CD4-positive, alpha-beta T cell treated with Interleukin-17A for 4 hours (primary cell): ENCODE data around the gene SP140.
A peak's percentile ranks its signal among the peaks of the same experiment; 100 is the strongest.
"Not testable (repeated sequence)": the region's sequence is repeated elsewhere in the genome, so short reads cannot be mapped to it uniquely, and the experiment has no call there.

Experiments
- DNase-seq: peaks from one replicate; pipeline ENCODE4 v3.0.0-alpha.2; 2020; ENCODE audit warnings: mixed read lengths

Gene SP140

DNA sequence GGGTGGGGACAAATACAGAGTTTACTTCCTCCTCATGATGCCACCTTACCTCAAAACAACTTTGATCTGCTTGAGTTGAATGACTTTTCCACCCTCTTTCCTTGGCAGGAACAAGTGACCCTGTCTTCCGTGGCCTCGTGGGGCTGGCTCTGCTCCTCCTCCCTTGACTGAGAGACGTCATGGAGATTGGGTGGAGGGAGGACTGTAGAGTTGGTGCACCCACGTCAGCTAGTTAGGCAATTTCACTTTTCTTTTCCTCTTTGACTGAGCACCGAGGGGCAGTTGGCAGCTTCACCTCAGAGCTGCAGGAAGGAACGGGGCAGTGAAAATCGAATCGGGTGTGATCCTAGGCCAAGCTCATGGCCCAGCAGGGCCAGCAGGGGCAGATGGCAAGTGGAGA, at the start of gene SP140:
SP140 (plus strand) TSS at position 251 of the 400 bp plus-strand sequence; CDS start at position 360, 109 bp downstream.
- peak; percentile 76 for DNase-seq

DNA sequence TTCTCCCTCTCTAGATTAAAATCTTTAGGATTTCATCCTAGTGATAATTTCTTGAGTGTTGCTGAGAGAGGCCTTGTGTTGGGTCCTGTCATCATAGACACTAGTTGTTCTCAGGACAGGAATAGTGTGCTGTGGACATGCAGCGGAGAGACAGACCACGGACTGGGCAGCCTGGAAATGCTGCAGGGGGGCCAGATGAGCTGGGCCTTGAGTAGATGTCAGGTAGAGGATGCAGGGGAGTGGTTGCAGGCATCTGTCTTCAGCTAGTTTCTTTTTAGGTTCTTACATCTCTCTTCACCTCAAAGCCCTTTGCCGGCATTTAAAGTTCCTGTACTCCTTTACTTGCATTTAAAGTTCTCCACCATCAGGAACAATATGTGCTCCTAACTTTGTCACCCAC, 48.5 kb upstream of the SP140 start:
- DNase-seq = no peak

DNA sequence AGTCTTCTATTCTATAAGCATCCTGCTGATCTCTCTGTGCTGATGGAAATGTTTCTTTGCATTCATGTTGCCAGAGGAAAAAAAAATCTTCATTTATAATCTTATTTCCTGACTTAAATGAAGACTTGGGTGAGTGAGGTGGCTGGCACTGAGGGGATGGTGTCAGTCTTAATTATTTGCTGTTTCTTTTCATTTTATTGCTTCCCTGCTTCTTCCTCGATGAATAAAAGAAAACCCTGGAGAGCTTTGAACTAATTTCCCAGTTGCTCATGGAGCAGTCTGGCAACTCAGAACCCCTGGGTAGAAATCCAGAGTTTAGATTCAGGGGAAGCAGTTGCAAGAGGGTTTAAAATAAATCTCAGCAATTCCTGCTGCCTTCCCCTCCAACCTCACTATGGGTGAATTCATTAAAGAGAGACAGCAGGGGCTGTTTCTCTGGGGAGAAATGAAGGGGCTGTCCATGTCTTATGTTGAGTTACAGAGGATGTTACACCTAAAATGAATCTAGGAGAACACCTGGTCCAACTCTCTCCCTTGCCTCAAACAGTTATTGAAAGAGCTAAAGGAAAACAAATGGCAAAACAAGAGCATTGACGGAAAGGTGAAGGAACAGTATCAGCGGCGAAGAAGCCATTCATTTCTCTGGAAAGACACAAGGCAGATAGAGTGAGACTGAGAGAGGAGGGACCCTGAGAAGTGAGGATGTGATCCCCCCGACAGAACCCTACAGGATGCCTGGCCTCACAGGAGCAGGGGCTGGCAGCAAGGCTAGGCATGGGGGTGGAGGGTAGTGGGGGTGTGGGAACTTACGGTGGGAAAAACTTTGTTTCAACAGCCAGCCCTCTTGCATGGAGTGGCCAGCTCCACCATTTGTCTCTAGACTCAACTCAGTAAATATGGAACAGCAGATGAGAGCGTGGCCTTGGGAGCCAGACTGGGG, 46.7 kb upstream of the SP140 start:
- no peak for DNase-seq

DNA sequence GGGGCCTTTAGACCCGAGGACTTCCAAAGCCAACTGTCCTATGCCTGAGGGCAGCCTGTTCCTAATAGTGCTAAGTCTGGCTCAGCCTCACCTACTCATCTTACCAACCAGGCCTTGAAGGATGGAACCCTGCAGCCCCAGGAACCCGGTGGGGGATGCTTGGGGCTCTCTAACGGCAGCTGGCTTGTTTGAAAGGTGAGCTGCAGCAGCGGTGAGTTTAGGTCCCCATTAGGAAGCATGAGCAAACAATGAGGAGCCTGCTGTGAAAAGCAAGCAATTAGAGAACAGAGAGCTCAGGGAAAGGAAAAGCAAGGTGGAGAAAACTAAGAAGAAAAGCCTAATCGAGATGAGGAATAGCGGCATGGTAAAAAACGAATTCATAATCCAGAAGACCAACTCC, 45.6 kb upstream of the SP140 start:
- no peak for DNase-seq

DNA sequence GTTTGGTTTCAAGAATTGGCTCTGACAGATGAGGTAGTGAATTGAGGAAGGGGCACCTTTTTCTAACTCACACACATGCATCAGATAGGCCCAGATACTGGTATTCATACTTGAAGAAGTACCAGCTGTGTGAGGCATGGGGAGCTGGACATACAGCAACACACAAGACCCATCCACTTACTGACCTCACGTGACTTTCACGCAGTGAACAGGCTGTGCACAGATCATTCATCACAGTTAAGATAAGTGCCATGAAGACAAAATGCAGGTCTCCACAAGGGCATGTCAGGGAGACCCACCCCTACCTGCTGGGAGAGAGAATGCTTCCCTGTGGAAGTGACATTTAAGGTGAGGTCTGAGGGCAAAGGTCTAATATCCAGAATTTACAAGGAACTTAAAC, 44.3 kb upstream of the SP140 start:
- DNase-seq = no peak

DNA sequence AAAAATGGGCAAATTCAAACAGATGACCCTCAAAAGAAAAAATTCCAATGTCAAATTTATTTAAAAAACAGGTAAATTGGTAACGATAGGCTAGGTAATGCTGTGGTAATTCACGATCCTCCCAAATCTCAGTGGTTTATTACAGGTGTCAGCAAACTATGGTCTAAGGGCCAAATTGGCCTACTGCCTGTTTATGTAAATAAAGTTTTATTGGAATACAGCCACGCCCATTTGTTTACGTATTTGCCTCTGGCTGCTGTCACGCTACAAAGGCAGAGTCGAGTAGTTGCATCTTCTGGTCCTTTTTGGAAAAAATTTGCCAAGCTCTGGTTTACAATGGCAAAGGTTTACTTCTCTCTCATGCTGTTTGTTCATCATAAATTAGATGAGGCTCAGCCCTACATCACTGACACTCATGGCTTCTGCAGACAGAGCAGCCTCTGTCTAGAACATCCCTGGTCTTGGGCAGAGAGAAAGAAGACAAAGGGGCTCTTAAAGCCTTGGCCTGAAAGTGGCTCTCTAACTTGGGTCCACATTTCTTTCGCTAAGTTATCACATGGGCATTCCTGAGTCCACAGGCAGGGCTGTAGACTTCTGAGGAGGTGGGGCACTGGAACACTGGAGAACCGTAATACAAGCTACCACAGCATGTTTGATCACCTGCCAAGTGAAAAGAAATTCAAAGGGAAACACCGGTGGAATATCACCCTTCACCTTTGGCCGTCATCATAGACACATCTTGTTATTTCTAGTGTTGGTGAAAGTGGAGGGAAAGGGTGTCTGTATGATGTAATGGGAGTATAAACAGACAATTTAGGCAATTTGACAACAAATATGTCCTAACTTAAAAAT, 40.6 kb upstream of the SP140 start:
- DNase-seq = no peak

- peak; percentile 26 for DNase-seq
Measured at GRCh38 chr2:230202430-230203109, 23.0 kb upstream of the SP140 start.

GRCh38 chr2:230203110-230203676, 22.3 kb upstream of the SP140 start:
- peak; percentile 4 for DNase-seq

- DNase-seq = no peak
Measured at GRCh38 chr2:230205034-230205433, 20.5 kb upstream of the SP140 start.

- DNase-seq = no peak
Measured at GRCh38 chr2:230205721-230206120, 19.8 kb upstream of the SP140 start.

- no peak for DNase-seq
Measured at GRCh38 chr2:230208576-230208975, 17.0 kb upstream of the SP140 start.

GRCh38 chr2:230209422-230210051, 16.0 kb upstream of the SP140 start:
- DNase-seq = no peak

DNA sequence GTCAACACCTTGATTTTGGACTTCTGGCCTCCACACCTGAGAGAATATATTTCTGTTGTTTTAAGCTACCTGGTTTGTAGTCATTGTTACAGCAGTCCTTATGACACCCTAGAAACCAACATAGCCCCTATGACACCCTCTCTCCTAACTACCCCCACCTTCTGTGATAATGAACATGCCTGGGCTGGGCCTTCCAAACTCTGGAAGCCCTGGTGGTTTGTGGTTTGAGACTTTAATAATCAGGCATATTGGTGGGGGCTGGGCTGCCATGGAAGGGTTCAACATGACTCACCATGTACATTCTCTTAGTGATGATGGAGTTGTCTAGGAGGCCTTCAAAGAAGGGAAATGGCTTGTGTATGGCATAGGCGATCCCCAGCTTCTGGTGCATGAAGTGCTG, 9.0 kb upstream of the SP140 start:
- DNase-seq = peak; percentile 50

DNA sequence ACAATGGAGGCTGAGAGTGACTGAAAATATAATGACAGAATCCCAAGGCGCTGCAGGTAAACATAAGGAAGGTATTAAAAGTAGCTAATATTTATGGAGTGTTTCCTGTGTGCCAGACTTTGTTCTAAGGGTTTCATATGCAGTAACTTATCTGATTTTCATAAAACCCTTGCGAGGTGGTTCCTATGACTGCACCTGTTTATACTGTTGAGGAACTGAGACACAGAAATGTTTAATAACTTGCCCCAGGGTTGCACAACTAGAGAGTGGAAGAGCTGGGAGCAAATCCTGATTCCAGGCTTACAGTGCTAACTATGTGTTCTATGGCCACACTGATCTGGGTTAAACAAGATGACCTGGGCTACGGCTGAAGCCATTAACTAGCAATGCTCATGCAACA, 8.1 kb upstream of the SP140 start:
- DNase-seq = no peak

DNA sequence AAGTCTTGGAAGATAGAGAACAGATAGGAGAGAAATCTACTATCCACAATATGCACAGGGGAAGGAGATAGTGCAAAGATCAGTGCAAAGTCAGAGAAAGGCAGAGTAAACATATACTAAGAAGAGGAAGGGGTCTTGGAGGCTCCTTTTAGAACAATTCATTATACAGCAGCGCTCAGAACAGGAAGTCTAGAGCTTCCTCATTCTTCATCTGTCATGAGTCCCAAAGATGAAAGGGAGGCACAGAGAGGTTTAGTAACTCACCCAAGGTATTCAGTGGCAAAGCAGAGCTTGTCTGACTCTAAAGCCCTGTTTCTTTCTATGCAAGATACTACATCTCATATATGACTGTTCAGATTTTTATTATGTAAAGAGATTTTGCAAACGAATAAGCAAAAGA, 7.1 kb upstream of the SP140 start:
- DNase-seq = peak; percentile 24

DNA sequence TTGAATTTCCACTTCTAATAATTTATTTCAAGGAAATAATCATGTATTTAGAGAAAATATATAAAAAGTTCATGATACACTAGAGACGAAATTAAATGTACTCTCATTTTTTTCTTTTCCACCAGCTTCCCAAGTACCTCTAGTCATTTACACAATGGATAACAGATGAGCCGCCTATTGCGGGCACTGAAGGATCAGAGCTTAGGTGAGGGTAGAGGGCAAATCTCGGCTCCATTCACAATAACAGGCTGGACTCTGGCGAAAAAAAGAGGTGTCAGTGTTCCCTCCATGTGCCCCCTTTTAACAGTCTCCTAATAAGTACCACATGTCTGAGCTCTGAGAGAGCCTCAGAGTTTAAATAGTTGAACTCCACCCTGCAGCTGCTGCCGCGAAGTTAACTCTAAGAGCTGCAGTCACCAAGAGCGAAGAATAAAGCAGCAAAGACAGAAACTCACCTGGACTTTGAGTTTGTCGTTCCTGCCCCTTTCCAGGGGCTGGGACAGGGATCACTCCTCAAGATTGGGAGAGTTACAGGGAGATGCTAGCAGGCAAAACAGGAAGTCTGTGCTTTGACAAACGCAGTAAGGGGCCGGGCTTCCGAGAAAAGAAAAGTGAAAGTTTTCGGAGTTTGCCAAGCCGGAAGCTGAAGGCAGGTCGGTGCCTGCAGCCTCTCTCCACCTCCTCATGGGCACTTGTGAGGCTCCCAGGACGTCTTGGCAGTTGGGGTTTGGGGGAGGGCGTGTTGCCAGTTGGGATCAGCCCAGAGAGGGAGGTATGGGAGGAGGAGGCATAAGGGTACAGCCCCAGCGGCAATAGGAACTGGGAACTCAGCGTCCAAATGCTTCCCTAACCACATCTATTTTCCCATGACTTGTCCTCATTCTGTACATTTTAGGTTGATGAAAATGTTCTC, 5.9 kb upstream of the SP140 start, which contains the start of gene SP110:
SP110 (minus strand) TSS at position 566 of the 913 bp plus-strand sequence. CDS start 3,057 bp downstream, outside the sequence.
- peak; percentile 80 for DNase-seq

GRCh38 chr2:230220347-230220969, 5.1 kb upstream of the SP140 start:
- DNase-seq = peak; percentile 3

DNA sequence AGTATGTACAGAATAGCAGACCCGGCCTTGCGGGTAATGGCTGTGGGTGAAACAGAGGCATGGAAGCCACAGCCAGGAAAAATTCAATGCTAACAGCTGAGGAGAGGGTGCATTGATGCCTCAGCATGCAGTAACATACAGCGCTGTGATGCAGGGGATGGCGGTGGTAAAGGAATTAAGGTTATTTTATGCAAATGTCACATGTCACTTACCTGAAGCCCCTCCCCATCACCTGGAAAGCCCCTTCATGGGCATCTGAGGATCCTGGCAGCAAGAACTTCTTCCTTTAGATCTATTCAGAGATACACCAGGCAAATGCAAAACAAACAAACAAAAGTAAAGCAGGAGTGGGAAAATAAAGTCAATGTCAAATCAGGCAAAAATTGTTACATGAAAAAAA, 4.0 kb upstream of the SP140 start:
- DNase-seq = no peak

DNA sequence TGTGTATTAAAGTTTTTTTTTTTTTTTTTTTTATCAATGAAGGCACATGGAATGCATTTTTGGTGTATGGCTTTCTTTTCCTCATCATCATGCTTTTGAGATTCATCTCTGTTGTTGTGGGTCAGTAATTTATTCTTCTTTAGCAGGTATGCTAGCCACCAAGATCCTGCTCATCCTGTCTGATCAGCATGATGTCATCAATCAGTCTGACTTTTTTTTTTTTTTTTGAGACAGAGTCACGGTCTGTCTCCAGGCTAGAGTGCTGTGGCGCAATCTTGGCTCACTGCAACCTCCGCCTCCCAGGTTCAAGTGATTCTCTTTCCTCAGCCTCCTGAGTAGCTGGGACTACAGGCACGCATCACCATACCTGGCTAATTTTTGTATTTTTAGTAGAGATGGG, 2.7 kb upstream of the SP140 start:
- not testable (repeated sequence) for DNase-seq

DNA sequence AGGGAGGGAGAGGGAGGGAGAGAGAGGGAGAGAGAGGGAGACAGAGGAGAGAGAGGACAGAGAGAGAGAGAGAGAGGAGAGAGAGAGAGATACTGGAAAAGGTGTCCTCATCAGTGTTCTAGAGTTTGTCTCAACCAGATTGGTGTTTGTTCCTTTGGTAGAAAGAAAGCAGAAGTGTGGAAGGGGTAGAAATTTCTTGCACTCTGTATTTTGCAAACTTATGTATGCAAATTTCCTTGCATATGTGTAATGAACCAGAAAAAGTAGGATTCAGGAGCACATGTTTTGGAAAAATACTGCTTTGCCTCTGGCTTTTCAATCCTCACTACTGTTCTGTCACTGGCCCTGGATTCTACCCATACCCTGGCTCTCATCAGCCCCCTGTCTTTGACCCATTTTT, 1.1 kb upstream of the SP140 start:
- DNase-seq = no peak
